Urothelium cell line (cell line): ENCODE results near the gene VWC2L.
A peak's percentile ranks its signal among the peaks of the same experiment; 100 is the strongest.

Source experiments
- DNase-seq: peaks from one replicate; pipeline ENCODE4 v3.0.0; 2011; ENCODE audit warnings: low spot score, mixed read lengths
- FAIRE-seq: peaks from 2 replicates; lab custom pipeline; 2011; peaks lifted over from hg19 to GRCh38; lab: Jason Lieb, UNC

The VWC2L gene

DNA sequence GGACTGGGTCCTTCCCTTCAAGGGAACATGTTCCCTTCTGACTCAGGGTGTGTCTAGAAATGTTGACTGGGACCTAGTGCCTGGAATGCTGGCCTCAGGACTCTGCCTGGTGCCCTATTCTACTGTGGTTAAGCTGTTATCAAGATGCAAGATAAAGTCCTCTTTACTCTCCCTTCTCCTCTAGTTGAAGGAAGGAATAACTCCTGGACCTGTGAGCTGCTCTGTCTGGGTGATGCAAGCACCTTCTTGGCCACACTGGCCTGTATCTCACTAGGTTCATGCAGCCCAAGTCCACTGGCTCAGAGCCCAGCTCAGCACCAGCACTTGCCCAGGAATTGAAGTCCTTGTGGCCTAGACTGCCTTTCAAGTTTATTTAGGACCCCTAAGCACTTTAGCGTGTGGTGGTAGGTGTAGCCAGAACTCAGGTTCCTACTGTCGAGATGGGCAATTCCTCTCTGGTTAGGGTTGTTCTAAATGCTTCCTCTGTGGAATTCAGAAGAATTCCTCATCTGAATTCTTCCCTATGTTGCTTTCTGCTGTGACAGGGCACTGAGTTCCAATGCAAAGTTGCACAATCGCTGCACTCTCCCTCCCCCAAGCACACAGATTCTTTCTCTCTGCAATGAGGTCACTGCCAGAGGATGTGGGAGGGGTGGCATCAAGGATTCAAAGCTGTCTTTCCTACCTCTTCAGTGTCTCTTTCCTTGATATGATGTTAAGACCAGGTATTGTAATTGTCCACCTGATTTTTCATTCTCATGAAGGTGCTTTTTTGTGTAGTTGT lies 54.7 kb downstream of the VWC2L start:
- FAIRE-seq (no peak), DNase-seq (peak; percentile 27)

DNA sequence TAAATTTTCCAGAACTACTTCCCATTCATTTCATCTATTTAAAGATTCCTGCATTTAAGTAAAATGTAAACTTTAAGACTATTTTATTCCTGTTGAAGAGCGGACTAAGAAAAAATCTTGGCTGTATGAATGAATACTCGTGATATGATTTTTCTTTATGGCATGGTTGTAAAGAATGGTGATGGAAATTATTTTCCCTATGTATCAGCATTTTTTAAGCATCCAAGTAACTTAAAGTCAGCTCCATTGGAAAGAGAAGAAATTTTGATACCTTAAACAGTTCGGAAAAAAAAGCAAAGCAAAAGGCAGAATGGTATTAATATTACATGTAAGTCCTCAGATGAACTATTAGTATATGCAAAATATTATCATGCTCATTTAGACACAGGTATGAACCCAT lies 58.9 kb downstream of the VWC2L start:
- FAIRE-seq = no peak
- DNase-seq = no peak

DNA sequence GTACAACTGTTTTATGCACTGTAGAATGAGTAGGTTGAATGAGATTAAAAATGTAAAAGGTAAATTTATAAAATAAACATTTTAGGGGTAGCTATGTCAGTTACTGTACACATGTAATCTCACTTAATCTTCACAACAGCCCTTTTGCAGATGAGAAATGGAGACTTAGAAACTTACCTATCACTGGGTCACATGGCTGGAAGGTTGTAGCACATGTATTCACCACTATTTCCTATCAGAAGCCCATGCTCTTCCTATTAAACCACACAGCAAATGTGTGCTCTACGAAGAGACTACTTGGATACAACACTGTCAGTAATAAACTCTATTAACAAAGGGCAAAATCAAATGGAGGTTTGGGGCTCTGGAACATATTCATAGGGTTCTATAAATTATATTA lies 60.5 kb downstream of the VWC2L start:
- no peak for FAIRE-seq

DNA sequence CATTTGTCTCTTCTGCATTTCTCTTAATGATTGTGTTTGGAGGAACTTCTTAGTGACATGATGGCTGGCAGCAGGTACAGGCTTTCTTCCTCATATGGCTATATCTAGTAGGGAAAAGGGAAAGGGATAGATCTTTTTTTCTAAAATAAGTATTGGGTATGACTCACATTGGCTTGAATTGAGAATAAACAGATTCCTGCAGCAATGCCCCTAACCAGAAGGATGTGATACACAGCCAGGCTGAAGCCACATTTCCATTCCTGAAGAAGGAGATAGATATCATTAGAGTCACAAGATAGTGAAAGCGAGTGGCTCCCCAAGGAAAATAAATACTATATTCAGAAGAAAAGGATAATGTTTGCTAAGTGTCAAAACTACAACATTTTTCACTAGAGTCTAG lies 61.1 kb downstream of the VWC2L start:
- no peak for FAIRE-seq
- DNase-seq = no peak

More for the DNA sequence above, 60.5 kb downstream of the VWC2L start:
- DNase-seq = no peak

DNA sequence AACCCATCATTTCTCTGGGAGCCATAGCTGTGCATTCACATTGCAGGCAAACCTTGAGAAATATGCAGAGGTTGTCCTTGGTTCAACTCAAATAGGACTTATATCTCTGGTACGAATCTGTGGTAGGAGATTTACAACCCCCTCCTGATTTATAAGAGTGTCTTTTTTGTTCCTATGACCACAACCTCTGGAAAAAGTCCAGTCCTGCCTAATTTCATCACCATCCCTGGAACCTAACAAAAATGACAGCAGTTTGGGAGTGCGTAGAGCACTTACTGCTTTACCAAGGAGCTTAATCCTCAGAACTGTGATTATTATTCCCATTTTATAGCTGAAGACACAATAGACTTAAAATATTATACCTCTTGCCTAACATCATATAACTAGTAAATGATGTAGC lies 66.5 kb downstream of the VWC2L start:
- FAIRE-seq = no peak
- DNase-seq = no peak

DNA sequence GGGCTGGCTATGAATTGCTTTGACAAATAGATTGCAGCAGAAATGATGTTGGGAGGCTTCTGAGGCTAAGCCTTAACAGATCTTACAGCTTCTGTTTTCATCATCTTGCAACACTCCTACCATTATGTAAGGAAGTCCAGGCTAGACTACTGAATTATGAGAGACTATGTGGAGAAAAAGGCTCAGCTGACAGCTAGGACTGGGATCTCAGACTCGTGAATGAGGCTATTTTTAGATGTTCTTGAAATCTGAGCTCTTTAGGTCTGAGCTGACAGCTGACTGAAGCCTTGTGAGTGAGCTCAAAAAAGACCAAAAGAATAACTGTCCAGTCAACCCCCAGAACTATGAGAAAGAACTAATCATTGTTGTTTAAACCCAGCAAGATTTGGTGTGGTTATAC lies 70.3 kb downstream of the VWC2L start:
- DNase-seq (no peak), FAIRE-seq (no peak)

DNA sequence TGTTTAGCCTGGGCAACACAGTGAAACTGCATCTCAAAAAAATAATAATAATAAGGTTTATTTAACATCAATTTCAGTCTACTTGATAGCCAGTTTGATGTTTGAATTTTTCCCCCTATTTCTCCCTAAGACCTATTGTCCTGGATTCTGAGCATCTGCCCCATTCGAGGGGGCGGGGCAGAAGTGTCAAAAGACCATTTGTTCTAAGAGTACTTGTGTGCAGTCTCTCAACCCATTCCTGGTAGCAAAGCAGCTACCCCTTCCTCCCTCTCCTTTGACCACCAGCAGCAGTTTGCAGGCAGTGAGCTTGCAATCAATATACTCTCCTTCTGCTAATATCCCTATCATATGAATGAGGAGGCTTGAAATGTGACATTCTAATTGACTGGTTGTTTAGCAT lies 71.9 kb downstream of the VWC2L start:
- DNase-seq = no peak

DNA sequence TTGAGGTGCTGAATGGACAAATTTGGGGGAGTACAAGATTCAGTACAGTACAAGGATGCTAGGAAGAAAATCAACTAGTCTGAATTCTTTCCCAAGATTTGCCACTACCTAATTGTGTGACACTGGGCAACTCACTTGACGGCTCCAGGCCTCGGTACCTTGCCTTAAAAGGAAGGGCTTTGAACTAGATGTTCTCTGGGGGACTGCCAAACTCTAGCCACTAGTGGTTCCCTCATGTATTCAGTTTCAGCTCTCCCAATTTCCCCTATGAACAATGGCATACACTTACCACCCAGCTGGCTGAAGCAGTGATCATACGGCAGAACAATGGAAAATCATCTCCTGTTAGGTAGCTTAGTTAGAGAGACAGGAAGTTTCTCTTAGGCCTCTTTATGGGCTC lies 73.4 kb downstream of the VWC2L start:
- no peak for FAIRE-seq
- DNase-seq = no peak

More for the DNA sequence above, 71.9 kb downstream of the VWC2L start:
- no peak for FAIRE-seq

DNA sequence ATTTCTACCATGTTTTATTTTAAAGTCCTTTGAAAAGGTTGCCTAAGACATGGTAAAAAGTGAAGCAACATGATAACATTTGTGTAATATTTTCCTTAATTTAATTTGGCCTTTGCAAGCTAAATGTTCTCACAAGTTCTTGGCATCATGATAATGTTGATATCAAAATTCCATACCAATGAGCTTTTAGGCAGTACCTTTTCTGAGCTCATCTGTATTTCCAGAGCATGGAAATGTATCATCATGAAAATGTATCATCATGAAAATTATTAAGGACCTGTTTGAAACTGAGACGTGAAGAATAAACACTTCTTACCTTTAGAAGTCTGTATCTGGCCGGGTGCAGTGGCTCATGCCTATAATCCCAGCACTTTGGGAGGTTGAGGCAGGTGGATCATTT lies 73.8 kb downstream of the VWC2L start:
- FAIRE-seq = no peak
- DNase-seq = no peak

DNA sequence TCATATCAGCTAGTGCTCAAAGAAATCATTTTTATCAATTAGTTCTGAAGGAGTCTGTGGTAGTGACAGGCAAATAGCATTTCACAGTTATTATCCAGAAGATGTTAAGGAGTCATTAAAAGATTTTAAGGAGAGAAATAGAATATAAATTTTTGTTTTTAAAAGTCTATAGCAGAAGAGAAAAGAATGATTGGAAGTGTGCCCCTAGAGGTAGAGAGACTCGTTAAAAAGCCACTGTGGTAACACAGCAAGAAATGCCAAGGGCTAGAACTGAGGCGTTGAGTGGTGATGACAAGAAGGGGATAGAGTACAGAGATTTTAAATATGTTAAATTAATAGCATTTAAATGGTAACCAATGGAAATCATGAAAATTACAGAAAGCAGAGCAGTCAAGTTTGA lies 78.3 kb downstream of the VWC2L start:
- no peak for FAIRE-seq

DNA sequence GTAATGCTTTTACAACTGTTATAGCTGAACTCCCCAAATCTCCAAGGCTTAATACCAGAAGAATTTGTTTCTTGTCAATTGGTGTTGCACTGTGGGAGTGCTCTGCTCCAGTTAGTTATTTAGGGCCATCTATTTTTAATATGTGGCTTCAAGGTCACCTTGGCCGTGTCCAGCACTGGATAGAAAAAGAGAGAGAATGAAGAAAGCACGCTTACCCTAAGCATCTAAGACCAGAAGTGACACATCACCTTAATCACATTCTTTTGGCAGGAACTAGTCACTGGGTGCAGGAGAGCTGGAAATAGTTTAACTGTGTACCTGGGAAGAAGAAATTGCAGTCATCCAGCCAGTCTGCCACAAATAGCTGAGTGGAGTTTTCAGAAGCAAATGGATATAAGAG lies 78.8 kb downstream of the VWC2L start:
- no peak for DNase-seq
- FAIRE-seq = no peak

More for the DNA sequence above, 78.3 kb downstream of the VWC2L start:
- DNase-seq = no peak

DNA sequence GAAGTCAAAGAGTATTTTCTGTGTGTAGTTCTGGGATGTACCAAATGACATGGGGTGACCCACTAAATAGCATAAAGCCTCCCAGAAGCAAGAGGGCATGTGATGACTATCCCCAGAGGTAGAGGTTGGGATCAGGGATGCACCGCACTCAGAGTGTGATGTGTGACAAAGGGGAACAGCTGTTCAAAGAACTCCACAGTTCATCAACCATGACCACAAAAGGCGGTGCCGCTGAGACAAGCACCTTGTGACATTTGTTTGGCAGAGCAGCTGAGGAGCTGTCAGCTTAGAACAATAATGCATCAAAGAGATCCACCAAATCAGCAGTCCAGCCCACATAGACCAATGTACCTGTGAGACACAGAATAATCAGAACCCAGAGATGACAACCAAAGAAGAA lies 81.3 kb downstream of the VWC2L start:
- no peak for FAIRE-seq
- DNase-seq = no peak

DNA sequence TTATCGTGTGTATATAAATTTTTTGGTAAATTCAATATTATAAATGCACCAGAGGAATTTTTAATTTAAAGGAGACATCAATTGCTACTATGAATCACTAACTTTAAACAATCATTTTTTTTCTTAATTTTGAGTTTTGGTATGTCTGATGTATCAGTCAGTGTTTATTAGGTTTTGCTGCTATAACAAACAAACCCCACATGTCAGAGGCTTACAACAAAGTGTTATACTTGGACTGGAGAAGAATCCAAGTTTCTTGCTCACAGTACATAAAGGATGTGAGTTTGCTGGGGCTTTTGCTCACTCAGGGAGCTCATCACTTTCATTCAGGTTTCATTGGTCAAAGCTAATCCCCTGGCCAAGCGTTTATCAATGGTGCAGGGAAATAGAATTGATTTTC lies 81.8 kb downstream of the VWC2L start:
- no peak for DNase-seq
- FAIRE-seq = no peak

DNA sequence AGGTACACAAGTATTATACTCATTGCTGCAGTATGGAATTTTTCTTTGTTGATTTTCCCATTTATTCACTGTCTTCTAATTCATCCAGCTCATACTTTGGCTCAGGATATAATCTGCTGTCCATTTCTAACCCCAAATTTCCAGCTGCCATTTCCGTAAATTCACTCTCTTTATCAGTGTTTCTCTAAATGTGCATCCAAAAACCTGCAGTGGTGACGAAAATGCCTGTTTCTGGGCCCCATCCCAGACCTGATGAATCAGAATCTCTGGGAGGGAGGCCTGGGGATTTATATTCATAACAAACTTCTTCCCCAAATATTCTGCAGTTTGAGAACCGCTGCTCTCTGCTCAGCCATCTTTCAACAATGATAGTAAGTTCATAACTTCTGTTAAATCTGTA lies 86.6 kb downstream of the VWC2L start:
- no peak for FAIRE-seq
- DNase-seq = no peak

DNA sequence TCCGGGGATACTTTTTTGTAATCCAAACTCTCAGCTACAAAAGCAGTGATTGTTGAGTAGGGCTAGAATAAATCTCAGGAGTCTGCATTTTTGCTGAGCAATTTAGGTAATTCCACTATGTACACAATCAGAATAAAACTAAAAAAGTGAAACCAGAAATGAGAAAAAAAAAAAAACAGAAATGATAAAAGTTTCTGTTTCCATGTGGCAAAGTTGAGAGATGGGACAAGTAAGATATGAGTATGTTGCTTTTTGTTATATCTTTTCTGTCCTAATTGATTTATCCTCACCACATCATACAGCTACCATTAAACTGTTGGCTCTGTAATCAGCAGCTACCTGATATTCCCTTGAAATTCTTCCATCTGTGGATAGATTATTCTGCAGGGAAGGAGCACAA lies 92.7 kb downstream of the VWC2L start:
- no peak for FAIRE-seq
- DNase-seq = no peak

DNA sequence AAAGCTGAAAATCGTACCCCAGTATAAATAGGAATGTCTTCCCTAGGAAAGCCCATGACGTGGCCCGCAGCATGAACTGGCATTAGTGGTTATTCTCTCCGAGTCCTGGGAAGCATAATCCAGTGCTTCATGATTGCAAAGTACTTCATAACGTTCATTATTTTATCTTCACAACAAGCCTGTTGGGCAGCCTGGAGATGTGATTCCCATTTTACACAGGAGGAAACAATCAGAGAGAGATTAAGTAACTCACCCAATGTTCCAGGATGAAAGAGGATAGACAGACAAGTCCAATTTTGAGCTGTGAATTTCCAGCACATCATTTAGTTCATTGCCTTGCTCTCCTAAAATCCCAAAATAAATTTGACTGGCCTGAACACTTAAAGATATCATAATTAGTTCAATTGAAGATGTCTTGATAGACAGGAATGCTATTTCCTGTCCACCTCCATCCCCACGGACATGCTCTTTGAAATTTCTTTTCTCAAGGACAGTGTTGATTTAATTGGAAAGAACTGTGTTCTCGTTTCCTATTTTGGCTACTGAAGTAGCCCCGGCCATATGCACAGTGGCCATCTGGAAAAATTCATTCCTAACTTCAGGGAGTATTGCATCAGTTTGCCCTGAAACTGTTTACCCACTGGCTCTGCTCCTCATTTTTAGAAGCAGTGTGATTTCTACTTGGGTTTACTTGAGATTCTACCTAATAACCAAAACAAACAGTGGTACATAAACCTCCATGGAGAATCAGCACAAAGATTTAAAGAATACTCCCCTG lies 93.9 kb downstream of the VWC2L start:
- FAIRE-seq (no peak), DNase-seq (no peak)

DNA sequence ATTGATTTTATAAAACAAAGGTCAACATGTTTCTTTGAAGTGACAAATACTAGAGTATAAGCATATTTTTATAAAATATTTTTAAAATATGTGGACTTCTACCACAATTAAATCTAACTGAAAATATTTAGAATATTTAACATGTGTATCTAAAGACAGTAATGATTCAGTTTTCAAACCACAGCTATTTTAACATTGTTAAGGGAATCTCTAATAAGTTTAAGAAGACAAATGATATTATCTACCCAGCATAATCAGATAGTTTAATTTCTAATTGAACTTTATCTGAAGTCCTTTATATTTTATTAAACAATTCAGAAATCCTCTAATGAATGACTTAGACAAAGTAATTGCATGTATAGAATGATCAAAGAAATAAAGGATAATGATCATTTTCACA lies 96.2 kb downstream of the VWC2L start:
- FAIRE-seq (no peak), DNase-seq (no peak)

DNA sequence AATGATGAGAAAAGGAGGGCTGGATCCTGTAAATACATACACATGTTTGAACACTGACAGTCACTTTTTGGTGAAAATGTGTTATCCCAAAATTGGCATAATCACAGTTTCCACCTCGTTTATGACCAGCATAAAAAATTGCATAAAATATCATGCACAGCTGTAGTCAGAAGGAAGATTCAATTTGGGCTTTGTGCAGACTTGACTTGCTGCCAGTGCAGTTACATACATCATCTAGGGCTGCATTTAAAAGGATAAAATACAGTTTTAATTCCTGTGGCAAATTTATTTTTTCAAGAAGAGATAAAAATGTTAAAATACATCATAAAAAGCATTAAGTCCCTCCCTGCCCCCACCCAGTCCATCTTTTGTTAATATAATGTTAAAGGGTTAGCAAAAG lies 103.8 kb downstream of the VWC2L start:
- DNase-seq (no peak), FAIRE-seq (no peak)

DNA sequence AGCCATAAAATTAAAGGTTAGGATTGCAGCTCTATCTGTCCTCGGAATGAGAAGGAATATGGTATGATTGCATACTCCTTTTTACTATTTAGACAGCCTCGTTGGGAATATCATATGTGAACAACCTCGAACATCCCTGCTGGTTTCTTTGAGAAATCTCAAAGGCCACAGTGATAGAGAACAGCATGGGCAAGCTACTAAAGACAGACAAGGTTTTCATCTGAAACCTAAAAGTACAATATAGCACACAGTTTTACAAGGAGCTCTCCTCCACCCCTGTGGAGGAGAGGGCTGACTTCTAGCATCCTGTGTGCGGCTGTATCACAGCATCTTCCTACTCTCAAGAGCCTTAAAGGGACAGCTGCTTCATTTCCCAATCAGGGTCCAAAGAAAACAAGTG lies 104.3 kb downstream of the VWC2L start:
- FAIRE-seq = no peak
- DNase-seq = no peak

DNA sequence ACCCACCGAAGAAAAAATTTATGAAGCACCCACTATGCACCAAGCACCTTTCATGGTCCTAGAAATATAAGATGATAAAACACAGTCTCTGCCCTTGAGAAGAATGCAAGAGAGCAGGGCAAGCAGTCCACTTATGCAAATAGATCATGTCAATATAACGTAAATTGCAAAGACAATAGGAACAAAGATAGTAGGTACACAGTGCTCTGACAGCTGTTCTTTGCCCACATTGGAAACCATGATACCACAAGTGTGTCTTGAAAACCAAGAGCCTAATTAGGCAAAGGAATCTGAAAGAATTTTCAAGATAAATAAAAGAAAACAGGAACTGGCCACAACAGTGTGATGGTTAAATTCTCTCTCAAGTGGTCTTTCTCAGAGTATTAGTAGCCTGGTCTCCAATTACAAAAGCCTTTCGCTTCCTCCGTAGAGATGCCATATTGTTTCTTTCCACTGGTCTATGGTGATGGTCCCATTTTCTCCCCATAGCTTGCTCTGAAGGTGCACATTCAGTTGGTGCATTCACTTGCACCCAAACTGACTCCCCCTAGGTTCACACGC lies 108.5 kb downstream of the VWC2L start:
- FAIRE-seq = no peak
- DNase-seq = no peak

DNA sequence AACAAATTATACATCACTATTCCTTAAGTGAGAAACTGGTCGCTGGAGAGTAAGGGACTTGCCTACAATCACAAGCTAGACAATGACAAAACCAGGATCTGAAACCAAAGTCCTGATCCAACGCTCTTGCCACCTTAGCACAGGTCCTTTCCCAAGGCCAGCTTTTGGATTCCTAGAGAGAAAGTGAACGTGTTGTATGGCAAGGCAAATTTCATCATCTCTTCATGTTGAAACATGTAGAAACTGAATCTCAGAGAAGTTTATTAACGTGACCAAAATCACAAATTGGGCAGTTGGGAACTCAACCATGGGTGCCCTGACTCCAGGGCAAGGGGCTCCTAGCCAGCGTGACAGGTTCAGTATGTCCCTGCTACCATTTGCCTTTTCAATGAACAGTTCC lies 118.2 kb downstream of the VWC2L start:
- DNase-seq (no peak), FAIRE-seq (no peak)

DNA sequence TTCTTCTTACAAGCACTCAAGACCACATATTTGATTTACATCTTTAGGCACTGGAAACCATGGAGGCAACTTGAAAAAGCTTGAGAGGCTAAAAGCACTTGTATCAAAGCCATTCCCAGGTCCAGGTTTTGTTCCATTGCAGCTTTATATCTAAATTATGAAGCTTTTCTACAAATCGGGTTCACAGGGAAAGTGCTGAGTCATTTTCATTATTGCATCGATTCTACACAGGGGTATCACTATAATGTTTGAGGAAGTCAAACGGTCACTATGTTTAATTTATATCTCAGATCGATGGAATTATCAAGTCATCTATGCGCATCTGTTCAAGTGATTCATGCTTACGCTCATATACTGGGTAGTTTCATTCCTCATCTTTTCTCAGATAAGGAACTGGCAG lies 118.7 kb downstream of the VWC2L start:
- DNase-seq (no peak), FAIRE-seq (no peak)
